ENCODE results near the gene ZNF367. TPM values are rescaled to one million over a fixed set of nuclear protein-coding genes. Genes with fewer than 3 reads are reported as not detected.

The ZNF367 gene
- polyA plus RNA-seq, 1 donor from 2014 or later: 2.0 TPM

GRCh38 chr9:96381696-96382095 lies 36.5 kb downstream of the ZNF367 start:
- Histone ChIP-seq H3K4me3 (ENCODE audit: low read length) (no peak overlapping the region), H3K4me2 (ENCODE audit: low read length) (no peak overlapping the region), H3K9ac (ENCODE audit: low read length) (no peak overlapping the region), H3F3A (ENCODE audit: insufficient read depth, low read length, poor library complexity, severe bottlenecking) (no peaks in the 10 kb centered on the region), H3K79me2 (replicated peaks; ENCODE audit: insufficient read depth, low read length) (no peaks in the 10 kb centered on the region), H3K9me2 (ENCODE audit: insufficient read depth, low read length) (no peaks in the 10 kb centered on the region), H3K36me3 (ENCODE audit: insufficient read depth, low read length) (no peaks in the 10 kb centered on the region), H3K27me3 (ENCODE audit: insufficient read depth, low read depth, low read length) (peaks cover 20% of the 10 kb centered on the region), H4K20me1 (ENCODE audit: insufficient read depth) (no peaks in the 10 kb centered on the region), H3K9me3 (ENCODE audit: low read length) (no peaks in the 10 kb centered on the region), H3K27ac (ENCODE audit: low read length) (no peak overlapping the region), H2AFZ (ENCODE audit: low read depth, low read length) (no peak overlapping the region)
- TF ChIP-seq RAD21 (conservative IDR thresholded peaks at IDR 0.05) (no peak), CTCF (IDR thresholded peaks at IDR 0.05; ENCODE audit: poor library complexity, severe bottlenecking) (no peak), REST (IDR thresholded peaks at IDR 0.05; ENCODE audit: borderline replicate concordance) (no peak), SMC3 (conservative IDR thresholded peaks at IDR 0.05; ENCODE audit: poor library complexity) (no peak), EZH2 (IDR thresholded peaks at IDR 0.05; ENCODE audit: borderline replicate concordance, insufficient read depth, low read length, poor library complexity, severe bottlenecking) (no peak), MXI1 (conservative IDR thresholded peaks at IDR 0.05; ENCODE audit: poor library complexity, severe bottlenecking) (no peak), EP300 (conservative IDR thresholded peaks at IDR 0.05; ENCODE audit: poor library complexity, severe bottlenecking) (no peak), POLR2AphosphoS5 (IDR thresholded peaks at IDR 0.05) (no peak)

GRCh38 chr9:96381125-96381524 lies 37.0 kb downstream of the ZNF367 start:
- Histone ChIP-seq H2AFZ (ENCODE audit: low read depth, low read length) (no peak overlapping the region), H3F3A (ENCODE audit: insufficient read depth, low read length, poor library complexity, severe bottlenecking) (no peaks in the 10 kb centered on the region), H3K9me2 (ENCODE audit: insufficient read depth, low read length) (no peaks in the 10 kb centered on the region), H3K9me3 (ENCODE audit: low read length) (no peaks in the 10 kb centered on the region), H3K4me3 (ENCODE audit: low read length) (no peak overlapping the region), H3K4me2 (ENCODE audit: low read length) (no peak overlapping the region), H3K36me3 (ENCODE audit: insufficient read depth, low read length) (no peaks in the 10 kb centered on the region), H3K9ac (ENCODE audit: low read length) (no peak overlapping the region), H3K79me2 (replicated peaks; ENCODE audit: insufficient read depth, low read length) (no peaks in the 10 kb centered on the region), H3K27me3 (ENCODE audit: insufficient read depth, low read depth, low read length) (peaks cover 20% of the 10 kb centered on the region), H4K20me1 (ENCODE audit: insufficient read depth) (no peaks in the 10 kb centered on the region), H3K27ac (ENCODE audit: low read length) (no peak overlapping the region)
- TF ChIP-seq REST (IDR thresholded peaks at IDR 0.05; ENCODE audit: borderline replicate concordance): no peak
- TF ChIP-seq SMC3 (conservative IDR thresholded peaks at IDR 0.05; ENCODE audit: poor library complexity): no peak
- TF ChIP-seq EZH2 (IDR thresholded peaks at IDR 0.05; ENCODE audit: borderline replicate concordance, insufficient read depth, low read length, poor library complexity, severe bottlenecking): no peak
- TF ChIP-seq RAD21 (conservative IDR thresholded peaks at IDR 0.05): no peak
- TF ChIP-seq TAF1 (IDR thresholded peaks at IDR 0.05; ENCODE audit: low read depth): no peak
- TF ChIP-seq POLR2AphosphoS5 (IDR thresholded peaks at IDR 0.05): no peak
- no peak for TF ChIP-seq EP300 (conservative IDR thresholded peaks at IDR 0.05; ENCODE audit: poor library complexity, severe bottlenecking)
- no peak for TF ChIP-seq MXI1 (conservative IDR thresholded peaks at IDR 0.05; ENCODE audit: poor library complexity, severe bottlenecking)
- TF ChIP-seq CTCF (IDR thresholded peaks at IDR 0.05; ENCODE audit: poor library complexity, severe bottlenecking): no peak
